ENCODE data around the gene MTHFD1L.
A peak's percentile ranks its signal among the peaks of the same experiment; 100 is the strongest.

Gene MTHFD1L

GRCh38 chr6:150866147-150866990 lies 867 bp downstream of the MTHFD1L start:
- peak; percentile 72 for DNase-seq

GRCh38 chr6:150866991-150867501 lies 1.5 kb downstream of the MTHFD1L start:
- DNase-seq: no peak

GRCh38 chr6:150868759-150869158 lies 3.3 kb downstream of the MTHFD1L start:
- DNase-seq: no peak

- DNase-seq: no peak
Observed at GRCh38 chr6:150874179-150874578, 8.7 kb downstream of the MTHFD1L start.

- no peak for DNase-seq
Observed at GRCh38 chr6:150875841-150876240, 10.3 kb downstream of the MTHFD1L start.

GRCh38 chr6:150876598-150876997 lies 11.1 kb downstream of the MTHFD1L start:
- DNase-seq: no peak

- DNase-seq: no peak
Observed at GRCh38 chr6:150877928-150878327, 12.4 kb downstream of the MTHFD1L start.

GRCh38 chr6:150878347-150879213 lies 13.1 kb downstream of the MTHFD1L start:
- no peak for DNase-seq

- DNase-seq: no peak
Observed at GRCh38 chr6:150880336-150880735, 14.8 kb downstream of the MTHFD1L start.

- no peak for DNase-seq
Observed at GRCh38 chr6:150881911-150882481, 16.5 kb downstream of the MTHFD1L start.

GRCh38 chr6:150883521-150883920 lies 18.0 kb downstream of the MTHFD1L start:
- DNase-seq: no peak

- no peak for DNase-seq
Observed at GRCh38 chr6:150886155-150886554, 20.7 kb downstream of the MTHFD1L start.

- no peak for DNase-seq
Observed at GRCh38 chr6:150887978-150888563, 22.6 kb downstream of the MTHFD1L start.

GRCh38 chr6:150890346-150890745 lies 24.8 kb downstream of the MTHFD1L start:
- no peak for DNase-seq

- DNase-seq: no peak
Observed at GRCh38 chr6:150891888-150892485, 26.5 kb downstream of the MTHFD1L start.

- no peak for DNase-seq
Observed at GRCh38 chr6:150894191-150894744, 28.8 kb downstream of the MTHFD1L start.

GRCh38 chr6:150894935-150895552 lies 29.5 kb downstream of the MTHFD1L start:
- DNase-seq: no peak

- DNase-seq: no peak
Observed at GRCh38 chr6:150895928-150896632, 30.6 kb downstream of the MTHFD1L start.

GRCh38 chr6:150897400-150897943 lies 32.0 kb downstream of the MTHFD1L start:
- DNase-seq: no peak

GRCh38 chr6:150898399-150899170 lies 33.1 kb downstream of the MTHFD1L start:
- DNase-seq: no peak
